HepG2 (cell line): ENCODE measurements around the gene MOB3C.

ENCODE experiments used
- ATF7 ChIP-seq, 2 experiments: fragments of 450-650 bp in 1 of 2; sonication (generic) in 1 of 2; formaldehyde crosslinking in 1 of 2; IDR thresholded peaks; 2 replicates each; pipeline versions ENCODE4 v1.4.0 to v1.6.1; 2016 to 2020; ENCODE audit warnings: antibody characterized with exemption in 1 of 2, mild to moderate bottlenecking in 1 of 2, missing genetic modification reagents in 1 of 2
- CTCF ChIP-seq: sonication (generic); formaldehyde crosslinking; IDR thresholded peaks from 2 replicates; pipeline ENCODE4 v1.5.0; 2020; ENCODE audit warnings: mild to moderate bottlenecking, missing genetic modification reagents, moderate library complexity
- MAFK ChIP-seq, 2 experiments: IDR thresholded peaks in 1 of 2; conservative IDR thresholded peaks in 1 of 2; 2 replicates each; pipeline ENCODE4 v1.6.1; 2011; ENCODE audit warnings: improper control_type of control experiment in 2 of 2, low read length in 2 of 2
- NFYB ChIP-seq: sonication (generic); formaldehyde crosslinking; IDR thresholded peaks from 2 replicates; pipeline ENCODE4 v1.4.0; 2020; ENCODE audit warnings: missing genetic modification reagents
- PHF8 ChIP-seq: sonication (generic); formaldehyde crosslinking; IDR thresholded peaks from 2 replicates; pipeline ENCODE4 v1.5.0; 2020; ENCODE audit warnings: missing genetic modification reagents
- RAD21 ChIP-seq: fragments of 450-650 bp; formaldehyde crosslinking; IDR thresholded peaks from 2 replicates; pipeline ENCODE4 v1.5.0; 2020; ENCODE audit warnings: mild to moderate bottlenecking
- THAP9 ChIP-seq: sonication (generic); formaldehyde crosslinking; IDR thresholded peaks from 2 replicates; pipeline ENCODE4; 2020; ENCODE audit warnings: missing genetic modification reagents, mild to moderate bottlenecking, borderline replicate concordance
- XRCC5 ChIP-seq: fragments of 200-400 bp; formaldehyde crosslinking; optimal IDR thresholded peaks from 2 replicates; pipeline ENCODE3; 2017; ENCODE audit warnings: mild to moderate bottlenecking, low read length
- ZMAT5 ChIP-seq: sonication (generic); formaldehyde crosslinking; IDR thresholded peaks from 2 replicates; pipeline ENCODE4 v1.5.0; 2020; ENCODE audit warnings: mild to moderate bottlenecking, low read depth, missing genetic modification reagents, borderline replicate concordance

DNA sequence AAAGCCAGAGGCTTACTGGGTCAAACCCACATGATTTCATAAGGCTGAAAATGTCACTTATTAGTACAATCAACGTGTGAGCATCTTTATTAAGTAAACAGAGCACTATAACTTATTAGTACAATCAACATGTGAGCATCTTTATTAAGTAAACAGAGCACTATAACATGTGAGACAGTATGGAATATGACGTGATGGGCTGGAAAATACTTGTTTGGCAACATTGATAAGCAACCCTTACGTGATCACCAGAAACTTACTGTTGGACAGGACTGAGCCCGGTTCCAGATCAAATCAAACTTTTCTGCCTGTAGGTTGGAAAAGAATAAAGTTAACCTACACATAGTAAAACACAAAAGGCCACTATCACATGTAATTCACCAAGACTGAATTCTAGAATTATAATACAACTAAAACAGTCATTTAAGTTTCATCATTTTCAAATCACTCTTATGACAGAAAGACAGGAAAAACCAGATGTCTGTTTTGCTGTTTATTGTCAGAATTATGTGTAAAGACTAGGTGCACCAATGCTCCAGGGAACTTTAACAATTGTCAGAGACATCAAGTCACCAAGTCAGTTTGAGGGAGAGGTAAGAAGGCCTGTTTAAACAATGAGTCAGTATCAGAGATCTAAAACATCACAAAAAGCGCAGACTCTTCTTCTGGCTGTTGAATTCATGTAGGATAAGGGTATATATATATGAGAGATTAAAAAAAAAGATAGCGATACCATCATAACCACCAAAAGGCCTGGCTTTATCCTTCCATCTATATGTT, 35.9 kb upstream of the MOB3C start:
- TF ChIP-seq THAP9 (CRISPR knock-in tag) (no peak), XRCC5 (no peak), PHF8 (CRISPR knock-in tag) (no peak), NFYB (CRISPR knock-in tag) (no peak), MAFK (conservative IDR thresholded peaks at IDR 0.05 in 1 of 2, IDR thresholded peaks at IDR 0.05 in 1 of 2; ENCODE audit: low read length in 2 of 2) (no peak), CTCF (no peak), RAD21 (CRISPR knock-in tag) (no peak), ZMAT5 (CRISPR knock-in tag) (no peak), ATF7 (IDR thresholded peaks at IDR 0.05) (no peak), ATF7 (CRISPR knock-in tag; IDR thresholded peaks at IDR 0.05) (no peak)
